ENCODE measurements around the gene UPK3BL2. TPM values are rescaled to one million over a fixed set of nuclear protein-coding genes. Genes with fewer than 3 reads are reported as not detected.
"Not testable (repeated sequence)": the region's sequence is repeated elsewhere in the genome, so short reads cannot be mapped to it uniquely, and the experiment has no call there.

UPK3BL2 gene
- total and polyA plus RNA-seq, 4 donors = 6.0 to 40.3 (median 9.5) TPM

GRCh38 chr7:102572261-102573239 is 29.1 kb upstream of the UPK3BL2 start, which contains the start of gene POLR2J3:
TSS of gene POLR2J3 (minus strand) at chr7:102572583. CDS start at chr7:102572521, 62 bp downstream.
- not testable (repeated sequence) for H3K9me3 ChIP-seq (ENCODE audit: control insufficient read depth, insufficient read depth, low read length); H3K4me1 ChIP-seq (ENCODE audit: control insufficient read depth, insufficient read depth, low read length); H3K36me3 ChIP-seq (ENCODE audit: control insufficient read depth, insufficient read depth, low read length); H3K27me3 ChIP-seq (ENCODE audit: control insufficient read depth, insufficient read depth, low read length)
- peak; percentile 20 to 96 (median 76) for DNase-seq (ENCODE audit: low read depth in 4 of 6, low spot score in 6 of 6)
- peak within 1 kb of the TSS; percentile 40 for H3K27ac ChIP-seq (ENCODE audit: low read depth, low read length)
- peak within 1 kb of the TSS; percentile 72 for H3K4me3 ChIP-seq (ENCODE audit: low read depth, low read length)
- 0% methylated on average over 6 of the region's 64 CpGs for WGBS (ENCODE audit: insufficient coverage)

GRCh38 chr7:102568620-102569019 is 25.1 kb upstream of the UPK3BL2 start:
- not testable (repeated sequence) for H3K4me3 ChIP-seq (ENCODE audit: low read depth, low read length); H3K27me3 ChIP-seq (ENCODE audit: control insufficient read depth, insufficient read depth, low read length); H3K27ac ChIP-seq (ENCODE audit: low read depth, low read length); H3K36me3 ChIP-seq (ENCODE audit: control insufficient read depth, insufficient read depth, low read length); DNase-seq (ENCODE audit: low read depth in 4 of 6, low spot score in 6 of 6); H3K4me1 ChIP-seq (ENCODE audit: control insufficient read depth, insufficient read depth, low read length); H3K9me3 ChIP-seq (ENCODE audit: control insufficient read depth, insufficient read depth, low read length)
- WGBS (ENCODE audit: insufficient coverage) = 80% methylated on average over 1 of the region's 11 CpGs

- not testable (repeated sequence) for H3K27ac ChIP-seq (ENCODE audit: low read depth, low read length); H3K9me3 ChIP-seq (ENCODE audit: control insufficient read depth, insufficient read depth, low read length)
- WGBS (ENCODE audit: insufficient coverage) = no CpG with 5 or more reads among the region's 6 CpGs
Observed at GRCh38 chr7:102550808-102551422, 7.4 kb upstream of the UPK3BL2 start, which contains the start of gene SPDYE2. TSS of gene SPDYE2 (plus strand) at chr7:102551226. CDS start at chr7:102553256, 2,030 bp downstream.

GRCh38 chr7:102546353-102546752 is 2.9 kb upstream of the UPK3BL2 start:
- H3K9me3 ChIP-seq (ENCODE audit: control insufficient read depth, insufficient read depth, low read length); H3K4me3 ChIP-seq (ENCODE audit: low read depth, low read length); H3K36me3 ChIP-seq (ENCODE audit: control insufficient read depth, insufficient read depth, low read length); H3K27ac ChIP-seq (ENCODE audit: low read depth, low read length); DNase-seq (ENCODE audit: low read depth in 4 of 6, low spot score in 6 of 6); H3K27me3 ChIP-seq (ENCODE audit: control insufficient read depth, insufficient read depth, low read length); H3K4me1 ChIP-seq (ENCODE audit: control insufficient read depth, insufficient read depth, low read length): not testable (repeated sequence)
- no CpG with 5 or more reads among the region's 6 CpGs for WGBS (ENCODE audit: insufficient coverage)

More at GRCh38 chr7:102550808-102551422, 7.4 kb upstream of the UPK3BL2 start, which contains the start of gene SPDYE2:
- not testable (repeated sequence) for H3K4me1 ChIP-seq (ENCODE audit: control insufficient read depth, insufficient read depth, low read length); H3K4me3 ChIP-seq (ENCODE audit: low read depth, low read length); H3K36me3 ChIP-seq (ENCODE audit: control insufficient read depth, insufficient read depth, low read length); DNase-seq (ENCODE audit: low read depth in 4 of 6, low spot score in 6 of 6); H3K27me3 ChIP-seq (ENCODE audit: control insufficient read depth, insufficient read depth, low read length)

GRCh38 chr7:102545288-102545687 is 1.8 kb upstream of the UPK3BL2 start:
- H3K36me3 ChIP-seq (ENCODE audit: control insufficient read depth, insufficient read depth, low read length); H3K4me1 ChIP-seq (ENCODE audit: control insufficient read depth, insufficient read depth, low read length); DNase-seq (ENCODE audit: low read depth in 4 of 6, low spot score in 6 of 6); H3K27ac ChIP-seq (ENCODE audit: low read depth, low read length); H3K27me3 ChIP-seq (ENCODE audit: control insufficient read depth, insufficient read depth, low read length); H3K9me3 ChIP-seq (ENCODE audit: control insufficient read depth, insufficient read depth, low read length); H3K4me3 ChIP-seq (ENCODE audit: low read depth, low read length): not testable (repeated sequence)
- no CpG with 5 or more reads among the region's 12 CpGs for WGBS (ENCODE audit: insufficient coverage)

GRCh38 chr7:102544372-102544771 is 876 bp upstream of the UPK3BL2 start:
- not testable (repeated sequence) for H3K4me1 ChIP-seq (ENCODE audit: control insufficient read depth, insufficient read depth, low read length); H3K9me3 ChIP-seq (ENCODE audit: control insufficient read depth, insufficient read depth, low read length); DNase-seq (ENCODE audit: low read depth in 4 of 6, low spot score in 6 of 6); H3K27me3 ChIP-seq (ENCODE audit: control insufficient read depth, insufficient read depth, low read length); H3K36me3 ChIP-seq (ENCODE audit: control insufficient read depth, insufficient read depth, low read length); H3K27ac ChIP-seq (ENCODE audit: low read depth, low read length); H3K4me3 ChIP-seq (ENCODE audit: low read depth, low read length)
- WGBS (ENCODE audit: insufficient coverage) = no CpG with 5 or more reads among the region's 1 CpG

- WGBS (ENCODE audit: insufficient coverage) = no CpG with 5 or more reads among the region's 11 CpGs
- H3K27me3 ChIP-seq (ENCODE audit: control insufficient read depth, insufficient read depth, low read length); H3K4me1 ChIP-seq (ENCODE audit: control insufficient read depth, insufficient read depth, low read length); DNase-seq (ENCODE audit: low read depth in 4 of 6, low spot score in 6 of 6); H3K27ac ChIP-seq (ENCODE audit: low read depth, low read length); H3K36me3 ChIP-seq (ENCODE audit: control insufficient read depth, insufficient read depth, low read length); H3K4me3 ChIP-seq (ENCODE audit: low read depth, low read length); H3K9me3 ChIP-seq (ENCODE audit: control insufficient read depth, insufficient read depth, low read length): not testable (repeated sequence)
Observed at GRCh38 chr7:102542771-102543170, 725 bp downstream of the UPK3BL2 start.

GRCh38 chr7:102542083-102542482 is 1.4 kb downstream of the UPK3BL2 start:
- H3K27me3 ChIP-seq (ENCODE audit: control insufficient read depth, insufficient read depth, low read length); H3K27ac ChIP-seq (ENCODE audit: low read depth, low read length); H3K4me1 ChIP-seq (ENCODE audit: control insufficient read depth, insufficient read depth, low read length); H3K36me3 ChIP-seq (ENCODE audit: control insufficient read depth, insufficient read depth, low read length); H3K4me3 ChIP-seq (ENCODE audit: low read depth, low read length); DNase-seq (ENCODE audit: low read depth in 4 of 6, low spot score in 6 of 6); H3K9me3 ChIP-seq (ENCODE audit: control insufficient read depth, insufficient read depth, low read length): not testable (repeated sequence)
- WGBS (ENCODE audit: insufficient coverage) = no CpG with 5 or more reads among the region's 8 CpGs

GRCh38 chr7:102540604-102541003 is 2.9 kb downstream of the UPK3BL2 start:
- WGBS (ENCODE audit: insufficient coverage) = no CpG with 5 or more reads among the region's 6 CpGs

More at GRCh38 chr7:102540604-102541003, 2.9 kb downstream of the UPK3BL2 start:
- H3K4me3 ChIP-seq (ENCODE audit: low read depth, low read length); H3K4me1 ChIP-seq (ENCODE audit: control insufficient read depth, insufficient read depth, low read length); H3K9me3 ChIP-seq (ENCODE audit: control insufficient read depth, insufficient read depth, low read length); DNase-seq (ENCODE audit: low read depth in 4 of 6, low spot score in 6 of 6); H3K36me3 ChIP-seq (ENCODE audit: control insufficient read depth, insufficient read depth, low read length); H3K27me3 ChIP-seq (ENCODE audit: control insufficient read depth, insufficient read depth, low read length); H3K27ac ChIP-seq (ENCODE audit: low read depth, low read length): not testable (repeated sequence)

Measured in spinal cord (tissue), 10 donors.